ENCODE data around the gene OLFM4.

OLFM4 gene

DNA sequence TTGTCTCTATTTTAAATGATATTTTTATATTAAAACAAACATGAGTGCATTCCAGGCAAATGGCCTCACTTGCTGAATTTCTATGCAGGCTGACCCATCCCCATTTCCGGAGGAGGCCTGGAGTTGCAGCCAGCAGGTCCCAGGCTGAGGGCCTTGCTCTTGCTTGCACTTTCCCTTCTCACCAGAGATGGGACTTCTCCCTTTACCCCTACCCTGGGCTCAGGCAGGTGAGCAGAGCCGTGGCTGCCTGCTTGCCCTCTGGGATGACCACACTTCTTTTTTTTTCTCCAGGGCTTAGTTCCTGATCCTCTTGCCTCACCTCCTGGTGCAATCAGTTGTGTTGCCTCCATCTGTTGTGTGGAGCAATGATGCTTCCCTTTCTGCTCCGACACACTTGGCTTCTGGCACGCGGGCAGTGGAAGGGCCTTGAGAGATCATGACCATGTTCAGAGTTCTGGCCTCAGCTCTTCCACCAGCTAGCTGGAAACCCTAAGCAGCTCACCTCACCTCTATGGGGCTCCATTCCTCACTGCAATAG is 11.1 kb upstream of the OLFM4 start:
- ATAC-seq: no peak
- TF ChIP-seq ZNF70 (CRISPR knock-in tag; IDR thresholded peaks at IDR 0.05) (no peak), GLIS3 (CRISPR knock-in tag; IDR thresholded peaks at IDR 0.05) (no peak), OSR1 (CRISPR knock-in tag; IDR thresholded peaks at IDR 0.05) (no peak), ZFP3 (CRISPR knock-in tag; IDR thresholded peaks at IDR 0.05) (no peak), ARNTL (CRISPR knock-in tag; IDR thresholded peaks at IDR 0.05; ENCODE audit: borderline replicate concordance, low read depth) (no peak), ZFP30 (CRISPR knock-in tag; IDR thresholded peaks at IDR 0.05) (no peak), ISL1 (CRISPR knock-in tag; IDR thresholded peaks at IDR 0.05) (no peak), PPARA (CRISPR knock-in tag; IDR thresholded peaks at IDR 0.05; ENCODE audit: borderline replicate concordance) (no peak), CSDC2 (CRISPR knock-in tag; IDR thresholded peaks at IDR 0.05) (no peak), RARB (CRISPR knock-in tag; IDR thresholded peaks at IDR 0.05) (no peak), ZNF565 (CRISPR knock-in tag; conservative IDR thresholded peaks at IDR 0.05; ENCODE audit: low read depth) (no peak), TCF4 (CRISPR knock-in tag; IDR thresholded peaks at IDR 0.05; ENCODE audit: borderline replicate concordance) (no peak), ZNF8 (CRISPR knock-in tag; IDR thresholded peaks at IDR 0.05) (no peak), SNAI2 (CRISPR knock-in tag; IDR thresholded peaks at IDR 0.05) (no peak)
- TF ChIP-seq, protein P1, sequence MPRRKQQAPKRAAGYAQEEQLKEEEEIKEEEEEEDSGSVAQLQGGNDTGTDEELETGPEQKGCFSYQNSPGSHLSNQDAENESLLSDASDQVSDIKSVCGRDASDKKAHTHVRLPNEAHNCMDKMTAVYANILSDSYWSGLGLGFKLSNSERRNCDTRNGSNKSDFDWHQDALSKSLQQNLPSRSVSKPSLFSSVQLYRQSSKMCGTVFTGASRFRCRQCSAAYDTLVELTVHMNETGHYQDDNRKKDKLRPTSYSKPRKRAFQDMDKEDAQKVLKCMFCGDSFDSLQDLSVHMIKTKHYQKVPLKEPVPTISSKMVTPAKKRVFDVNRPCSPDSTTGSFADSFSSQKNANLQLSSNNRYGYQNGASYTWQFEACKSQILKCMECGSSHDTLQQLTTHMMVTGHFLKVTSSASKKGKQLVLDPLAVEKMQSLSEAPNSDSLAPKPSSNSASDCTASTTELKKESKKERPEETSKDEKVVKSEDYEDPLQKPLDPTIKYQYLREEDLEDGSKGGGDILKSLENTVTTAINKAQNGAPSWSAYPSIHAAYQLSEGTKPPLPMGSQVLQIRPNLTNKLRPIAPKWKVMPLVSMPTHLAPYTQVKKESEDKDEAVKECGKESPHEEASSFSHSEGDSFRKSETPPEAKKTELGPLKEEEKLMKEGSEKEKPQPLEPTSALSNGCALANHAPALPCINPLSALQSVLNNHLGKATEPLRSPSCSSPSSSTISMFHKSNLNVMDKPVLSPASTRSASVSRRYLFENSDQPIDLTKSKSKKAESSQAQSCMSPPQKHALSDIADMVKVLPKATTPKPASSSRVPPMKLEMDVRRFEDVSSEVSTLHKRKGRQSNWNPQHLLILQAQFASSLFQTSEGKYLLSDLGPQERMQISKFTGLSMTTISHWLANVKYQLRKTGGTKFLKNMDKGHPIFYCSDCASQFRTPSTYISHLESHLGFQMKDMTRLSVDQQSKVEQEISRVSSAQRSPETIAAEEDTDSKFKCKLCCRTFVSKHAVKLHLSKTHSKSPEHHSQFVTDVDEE (CRISPR knock-in tag; IDR thresholded peaks at IDR 0.05): no peak
- TF ChIP-seq, protein P2, sequence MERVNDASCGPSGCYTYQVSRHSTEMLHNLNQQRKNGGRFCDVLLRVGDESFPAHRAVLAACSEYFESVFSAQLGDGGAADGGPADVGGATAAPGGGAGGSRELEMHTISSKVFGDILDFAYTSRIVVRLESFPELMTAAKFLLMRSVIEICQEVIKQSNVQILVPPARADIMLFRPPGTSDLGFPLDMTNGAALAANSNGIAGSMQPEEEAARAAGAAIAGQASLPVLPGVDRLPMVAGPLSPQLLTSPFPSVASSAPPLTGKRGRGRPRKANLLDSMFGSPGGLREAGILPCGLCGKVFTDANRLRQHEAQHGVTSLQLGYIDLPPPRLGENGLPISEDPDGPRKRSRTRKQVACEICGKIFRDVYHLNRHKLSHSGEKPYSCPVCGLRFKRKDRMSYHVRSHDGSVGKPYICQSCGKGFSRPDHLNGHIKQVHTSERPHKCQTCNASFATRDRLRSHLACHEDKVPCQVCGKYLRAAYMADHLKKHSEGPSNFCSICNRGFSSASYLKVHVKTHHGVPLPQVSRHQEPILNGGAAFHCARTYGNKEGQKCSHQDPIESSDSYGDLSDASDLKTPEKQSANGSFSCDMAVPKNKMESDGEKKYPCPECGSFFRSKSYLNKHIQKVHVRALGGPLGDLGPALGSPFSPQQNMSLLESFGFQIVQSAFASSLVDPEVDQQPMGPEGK (CRISPR knock-in tag; IDR thresholded peaks at IDR 0.05; ENCODE audit: borderline replicate concordance): no peak
- TF ChIP-seq, protein P3, sequence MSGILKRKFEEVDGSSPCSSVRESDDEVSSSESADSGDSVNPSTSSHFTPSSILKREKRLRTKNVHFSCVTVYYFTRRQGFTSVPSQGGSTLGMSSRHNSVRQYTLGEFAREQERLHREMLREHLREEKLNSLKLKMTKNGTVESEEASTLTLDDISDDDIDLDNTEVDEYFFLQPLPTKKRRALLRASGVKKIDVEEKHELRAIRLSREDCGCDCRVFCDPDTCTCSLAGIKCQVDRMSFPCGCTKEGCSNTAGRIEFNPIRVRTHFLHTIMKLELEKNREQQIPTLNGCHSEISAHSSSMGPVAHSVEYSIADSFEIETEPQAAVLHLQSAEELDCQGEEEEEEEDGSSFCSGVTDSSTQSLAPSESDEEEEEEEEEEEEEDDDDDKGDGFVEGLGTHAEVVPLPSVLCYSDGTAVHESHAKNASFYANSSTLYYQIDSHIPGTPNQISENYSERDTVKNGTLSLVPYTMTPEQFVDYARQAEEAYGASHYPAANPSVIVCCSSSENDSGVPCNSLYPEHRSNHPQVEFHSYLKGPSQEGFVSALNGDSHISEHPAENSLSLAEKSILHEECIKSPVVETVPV (CRISPR knock-in tag; IDR thresholded peaks at IDR 0.05): no peak

DNA sequence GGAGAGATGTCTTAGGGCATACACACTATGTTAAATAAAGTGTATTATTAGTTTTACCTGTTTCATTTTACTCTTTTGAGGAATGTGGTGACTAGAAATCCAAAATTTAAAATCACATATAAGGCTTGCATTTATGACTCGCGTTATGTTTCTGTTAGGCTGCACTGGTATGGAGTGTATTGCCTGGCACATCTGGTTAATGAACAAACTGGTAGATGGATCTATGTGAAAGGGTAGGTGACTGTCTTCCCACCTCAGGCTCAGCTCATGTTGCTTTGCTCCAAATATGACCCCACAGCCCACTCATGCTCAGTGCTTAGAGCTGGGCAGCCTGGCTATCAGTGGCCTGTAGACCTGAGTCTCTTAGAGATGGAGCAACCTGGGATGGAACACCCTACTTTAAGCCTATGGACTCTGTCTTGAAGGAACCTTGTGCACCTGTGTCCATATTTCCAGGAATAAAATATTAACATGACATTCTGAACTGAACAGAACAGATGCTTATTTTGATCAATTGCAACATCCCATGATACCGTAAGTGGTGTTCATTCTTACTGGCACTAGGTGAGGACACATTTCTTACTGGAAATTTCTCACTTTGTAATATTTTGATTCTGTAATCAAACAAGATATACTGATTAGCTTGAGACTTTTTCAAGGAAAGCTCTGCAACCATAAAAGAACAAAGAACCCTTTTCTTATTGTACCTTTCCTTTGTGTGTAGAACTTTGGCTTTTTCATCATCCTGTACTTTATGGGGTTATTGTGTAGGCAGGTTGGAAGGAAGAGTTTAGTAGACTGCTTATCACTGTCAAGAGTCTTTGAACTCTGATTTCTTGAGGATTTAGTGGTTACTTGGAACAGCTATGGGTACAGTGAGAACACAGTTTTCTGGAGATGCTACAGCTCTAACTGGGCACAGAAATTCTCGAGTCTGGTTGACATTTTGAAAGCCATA is 9.6 kb upstream of the OLFM4 start:
- ATAC-seq: no peak
- TF ChIP-seq, protein P4, sequence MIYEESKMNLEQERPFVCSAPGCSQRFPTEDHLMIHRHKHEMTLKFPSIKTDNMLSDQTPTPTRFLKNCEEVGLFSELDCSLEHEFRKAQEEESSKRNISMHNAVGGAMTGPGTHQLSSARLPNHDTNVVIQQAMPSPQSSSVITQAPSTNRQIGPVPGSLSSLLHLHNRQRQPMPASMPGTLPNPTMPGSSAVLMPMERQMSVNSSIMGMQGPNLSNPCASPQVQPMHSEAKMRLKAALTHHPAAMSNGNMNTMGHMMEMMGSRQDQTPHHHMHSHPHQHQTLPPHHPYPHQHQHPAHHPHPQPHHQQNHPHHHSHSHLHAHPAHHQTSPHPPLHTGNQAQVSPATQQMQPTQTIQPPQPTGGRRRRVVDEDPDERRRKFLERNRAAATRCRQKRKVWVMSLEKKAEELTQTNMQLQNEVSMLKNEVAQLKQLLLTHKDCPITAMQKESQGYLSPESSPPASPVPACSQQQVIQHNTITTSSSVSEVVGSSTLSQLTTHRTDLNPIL (CRISPR knock-in tag; IDR thresholded peaks at IDR 0.05; ENCODE audit: low read depth): no peak
- no peak for TF ChIP-seq ZFP30 (CRISPR knock-in tag; IDR thresholded peaks at IDR 0.05)
- no peak for TF ChIP-seq ZNF70 (CRISPR knock-in tag; IDR thresholded peaks at IDR 0.05)
- no peak for TF ChIP-seq ZC3H10 (CRISPR knock-in tag; IDR thresholded peaks at IDR 0.05)
- TF ChIP-seq SNAI2 (CRISPR knock-in tag; IDR thresholded peaks at IDR 0.05): no peak
- no peak for TF ChIP-seq ARNTL (CRISPR knock-in tag; IDR thresholded peaks at IDR 0.05; ENCODE audit: borderline replicate concordance, low read depth)
- TF ChIP-seq, protein P1 (CRISPR knock-in tag; IDR thresholded peaks at IDR 0.05): no peak
- TF ChIP-seq ZNF8 (CRISPR knock-in tag; IDR thresholded peaks at IDR 0.05): no peak
- no peak for TF ChIP-seq ZFP3 (CRISPR knock-in tag; IDR thresholded peaks at IDR 0.05)
- no peak for TF ChIP-seq ESRRG (CRISPR knock-in tag; IDR thresholded peaks at IDR 0.05)
- TF ChIP-seq GLIS3 (CRISPR knock-in tag; IDR thresholded peaks at IDR 0.05): no peak
- no peak for TF ChIP-seq ISL1 (CRISPR knock-in tag; IDR thresholded peaks at IDR 0.05)
- no peak for TF ChIP-seq PPARA (CRISPR knock-in tag; IDR thresholded peaks at IDR 0.05; ENCODE audit: borderline replicate concordance)
- no peak for TF ChIP-seq BACH2 (CRISPR knock-in tag; IDR thresholded peaks at IDR 0.05; ENCODE audit: borderline replicate concordance)

All from SK-N-SH treated with all-trans-retinoic acid at 6 μM for 48 hours (cell line).